HFF-Myc (cell line): ENCODE results near the gene IRAK2.

Experiments used
- DNase-seq: peaks from one replicate; pipeline ENCODE4 v3.0.0-alpha.2; 2011; ENCODE audit warnings: low read depth; ENCODE audit errors: extremely low read depth
- H3K4me3 ChIP-seq: replicated peaks from 2 replicates; pipeline ENCODE4 v1.5.1; 2011; ENCODE audit warnings: low read depth, mild to moderate bottlenecking, control low read depth, low read length
- TF ChIP-seq, protein P1 (sequence below): IDR thresholded peaks from 2 replicates; pipeline ENCODE4 v1.5.1; 2012; ENCODE audit warnings: mild to moderate bottlenecking, low read depth, low read length, control low read depth; ENCODE audit errors: missing control alignments

IRAK2 gene

DNA sequence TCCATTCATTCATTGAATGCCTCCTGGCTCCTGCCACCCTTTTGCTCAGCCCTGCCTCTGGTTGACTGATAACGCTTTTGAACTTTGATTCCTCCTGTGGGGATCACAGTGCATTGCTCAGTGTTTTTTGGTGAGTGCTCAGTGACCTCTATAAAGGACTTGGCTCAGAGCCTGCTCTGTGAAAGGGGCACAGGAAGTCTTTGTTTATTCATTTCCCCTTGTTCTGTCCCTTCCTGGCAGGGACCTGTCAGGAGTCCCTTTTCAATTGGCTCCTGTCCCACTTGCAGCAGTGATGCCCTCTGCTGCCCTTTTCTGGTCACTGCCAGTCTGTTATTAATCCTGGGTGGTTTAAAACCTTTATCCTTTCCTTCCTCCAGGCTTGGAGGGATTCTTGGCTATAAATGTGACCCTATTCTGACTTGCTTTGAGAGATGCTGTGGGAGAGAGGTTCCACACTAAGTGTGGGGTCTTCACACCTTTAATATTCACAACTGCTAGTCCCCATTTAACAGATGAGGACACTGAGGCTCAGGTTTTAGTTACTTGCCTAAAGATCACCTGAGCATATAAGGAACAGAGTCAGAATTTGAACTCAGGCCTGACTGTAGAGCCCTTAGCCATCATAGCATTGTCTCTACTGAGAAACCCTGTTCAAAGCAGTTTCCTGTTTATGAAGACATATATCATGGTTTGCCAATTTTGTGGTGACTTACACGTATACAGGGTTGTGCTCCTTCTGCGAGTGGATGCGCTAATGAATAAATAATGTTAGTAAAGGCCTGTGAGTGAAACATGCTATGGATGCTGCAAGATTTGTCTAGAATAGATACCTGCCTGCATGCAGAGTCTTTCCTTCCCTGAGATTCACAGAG is 60.3 kb downstream of the IRAK2 start:
- H3K4me3 ChIP-seq = no peak overlapping the region
- TF ChIP-seq, protein P1, sequence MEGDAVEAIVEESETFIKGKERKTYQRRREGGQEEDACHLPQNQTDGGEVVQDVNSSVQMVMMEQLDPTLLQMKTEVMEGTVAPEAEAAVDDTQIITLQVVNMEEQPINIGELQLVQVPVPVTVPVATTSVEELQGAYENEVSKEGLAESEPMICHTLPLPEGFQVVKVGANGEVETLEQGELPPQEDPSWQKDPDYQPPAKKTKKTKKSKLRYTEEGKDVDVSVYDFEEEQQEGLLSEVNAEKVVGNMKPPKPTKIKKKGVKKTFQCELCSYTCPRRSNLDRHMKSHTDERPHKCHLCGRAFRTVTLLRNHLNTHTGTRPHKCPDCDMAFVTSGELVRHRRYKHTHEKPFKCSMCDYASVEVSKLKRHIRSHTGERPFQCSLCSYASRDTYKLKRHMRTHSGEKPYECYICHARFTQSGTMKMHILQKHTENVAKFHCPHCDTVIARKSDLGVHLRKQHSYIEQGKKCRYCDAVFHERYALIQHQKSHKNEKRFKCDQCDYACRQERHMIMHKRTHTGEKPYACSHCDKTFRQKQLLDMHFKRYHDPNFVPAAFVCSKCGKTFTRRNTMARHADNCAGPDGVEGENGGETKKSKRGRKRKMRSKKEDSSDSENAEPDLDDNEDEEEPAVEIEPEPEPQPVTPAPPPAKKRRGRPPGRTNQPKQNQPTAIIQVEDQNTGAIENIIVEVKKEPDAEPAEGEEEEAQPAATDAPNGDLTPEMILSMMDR = peak; percentile 69
- DNase-seq = no peak

DNA sequence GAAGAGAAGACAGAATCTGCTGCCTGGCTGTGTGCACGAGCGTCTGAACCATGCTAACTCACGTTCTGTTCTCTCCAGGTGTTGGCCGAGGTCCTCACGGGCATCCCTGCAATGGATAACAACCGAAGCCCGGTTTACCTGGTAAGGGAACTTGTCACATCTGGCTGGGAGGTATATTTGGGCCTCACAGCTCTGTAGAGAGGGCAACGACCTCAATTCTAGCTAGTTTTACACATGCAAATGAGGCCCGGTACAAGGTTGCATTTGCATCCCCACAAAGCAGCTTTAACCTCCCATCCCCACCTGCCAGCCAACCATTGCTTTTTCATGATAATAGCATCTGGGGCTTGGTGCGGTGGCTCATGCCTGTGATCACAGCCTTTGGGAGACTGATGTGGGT is 61.6 kb downstream of the IRAK2 start:
- TF ChIP-seq, protein P1 = no peak
- H3K4me3 ChIP-seq = no peak overlapping the region

DNA sequence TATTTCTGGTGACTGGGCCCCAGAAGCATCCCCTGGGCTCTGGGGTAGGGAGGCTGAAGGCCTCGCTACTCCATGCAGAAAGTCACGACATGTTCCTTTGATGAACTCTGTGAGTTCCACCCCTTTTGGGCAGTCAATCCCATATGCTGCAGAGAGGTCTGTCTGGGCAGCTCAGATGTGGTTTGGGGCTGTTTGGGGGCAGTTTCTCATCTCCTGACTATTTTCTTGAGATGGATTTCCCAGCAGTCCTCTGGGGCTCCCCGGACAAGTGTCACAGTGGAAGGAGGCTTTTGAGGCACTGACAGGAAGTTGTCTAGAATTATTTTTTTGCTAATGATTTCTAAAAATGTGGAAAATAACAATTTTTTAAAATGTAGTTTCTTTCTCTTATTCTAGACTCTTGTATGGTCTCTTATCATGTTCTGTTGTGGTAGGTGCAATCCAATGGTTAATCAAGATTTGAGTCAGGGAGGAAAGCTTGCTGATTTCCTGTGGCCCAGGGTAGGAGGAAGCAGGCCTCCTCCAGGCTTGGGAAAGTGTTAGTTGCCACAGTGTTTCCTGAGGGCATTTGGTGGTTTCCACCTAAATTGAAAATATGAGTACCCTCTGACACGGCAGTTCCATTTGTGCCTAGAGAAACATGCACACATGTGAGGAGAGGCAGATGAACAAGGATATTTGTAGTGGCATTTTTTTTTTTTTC is 63.7 kb downstream of the IRAK2 start:
- no peak overlapping the region for H3K4me3 ChIP-seq
- TF ChIP-seq, protein P1 = no peak
- DNase-seq = no peak

More for the DNA sequence above, 61.6 kb downstream of the IRAK2 start:
- no peak for DNase-seq

DNA sequence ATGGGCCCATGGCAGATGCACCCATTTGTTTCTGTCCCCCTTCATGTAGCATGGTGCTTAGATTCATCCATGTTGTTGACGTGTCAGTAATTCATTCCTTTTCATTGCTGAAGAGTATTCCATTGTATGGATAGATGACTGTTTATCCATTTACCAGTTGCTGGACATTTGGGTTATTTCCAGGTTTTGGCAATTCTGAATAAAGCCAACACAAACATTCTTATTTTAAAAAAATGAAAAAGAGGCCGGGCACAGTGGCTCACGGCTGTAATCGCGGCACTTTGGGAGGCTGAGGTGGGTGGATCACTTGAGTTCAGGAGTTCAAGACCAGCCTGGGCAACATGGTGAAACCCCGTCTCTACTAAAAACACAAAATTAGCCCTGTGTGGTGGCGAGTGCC is 64.9 kb downstream of the IRAK2 start:
- TF ChIP-seq, protein P1 = no peak
- no peak overlapping the region for H3K4me3 ChIP-seq
- no peak for DNase-seq

DNA sequence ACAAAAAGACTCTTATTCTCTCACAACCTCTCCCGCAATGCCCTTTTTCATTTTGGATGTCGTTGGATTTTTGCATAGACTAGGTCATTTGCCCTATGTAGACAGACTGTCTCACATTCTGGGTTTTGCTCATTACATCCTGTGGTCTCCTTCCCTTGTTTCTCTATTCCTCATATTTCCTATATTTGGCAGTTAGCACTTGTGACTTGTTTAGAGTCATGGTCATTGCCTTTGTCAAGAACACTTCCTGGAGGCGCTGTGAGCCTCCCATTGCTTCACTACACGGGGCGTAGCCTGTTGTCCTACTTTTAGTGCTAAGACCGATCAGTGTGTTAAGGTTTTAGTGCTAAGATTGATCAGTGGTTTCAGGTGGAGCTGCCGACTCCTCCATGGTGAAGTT is 67.4 kb downstream of the IRAK2 start:
- TF ChIP-seq, protein P1 = no peak
- no peak for DNase-seq
- no peak overlapping the region for H3K4me3 ChIP-seq

DNA sequence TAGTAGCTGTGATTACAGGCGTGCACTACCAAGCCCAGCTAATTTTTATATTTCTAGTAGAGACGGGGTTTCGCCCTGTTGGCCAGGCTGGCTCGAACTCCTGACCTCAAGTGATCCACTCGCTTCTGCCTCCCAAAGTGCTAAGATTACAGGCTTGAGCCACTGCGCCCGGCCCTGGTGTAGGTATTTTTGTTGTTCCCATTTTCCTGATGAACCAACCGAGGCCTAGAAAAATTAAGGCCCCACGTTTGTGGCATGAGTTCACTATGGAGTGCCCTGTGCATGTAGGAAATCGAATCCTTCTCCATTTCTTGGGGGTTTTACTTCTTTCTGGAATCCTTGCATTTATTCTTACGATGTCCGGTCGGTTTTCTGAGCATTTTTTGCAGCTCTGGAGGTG is 69.3 kb downstream of the IRAK2 start:
- DNase-seq = no peak
- TF ChIP-seq, protein P1 = no peak
- H3K4me3 ChIP-seq = no peak overlapping the region
